NB4 (cell line): ENCODE data around the gene MXRA7.

Experiments used
- POLR2A ChIP-seq: IDR thresholded peaks from 2 replicates; pipeline ENCODE4 v1.6.1; 2011; ENCODE audit warnings: mild to moderate bottlenecking; ENCODE audit not compliant: insufficient read length; ENCODE audit errors: extremely low read depth
- TF ChIP-seq, protein P1 (sequence below): IDR thresholded peaks from 2 replicates; pipeline ENCODE4 v1.6.1; 2011; ENCODE audit warnings: low read depth, low read length

GRCh38 chr17:76720211-76720610, 9.4 kb upstream of the MXRA7 start:
- TF ChIP-seq, protein P1, sequence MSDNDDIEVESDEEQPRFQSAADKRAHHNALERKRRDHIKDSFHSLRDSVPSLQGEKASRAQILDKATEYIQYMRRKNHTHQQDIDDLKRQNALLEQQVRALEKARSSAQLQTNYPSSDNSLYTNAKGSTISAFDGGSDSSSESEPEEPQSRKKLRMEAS: no peak
- TF ChIP-seq POLR2A: no peak
